GM18507 (cell line): ENCODE measurements around the gene SMIM14.
"Not testable (repeated sequence)": the region's sequence is repeated elsewhere in the genome, so short reads cannot be mapped to it uniquely, and the experiment has no call there.

Experiments
- DNase-seq: peaks from one replicate; pipeline ENCODE4 v3.0.0; 2011; ENCODE audit warnings: low read depth; ENCODE audit not compliant: insufficient read length; ENCODE audit errors: extremely low spot score
- FAIRE-seq: peaks from 2 replicates; lab custom pipeline; 2011; peaks lifted over from hg19 to GRCh38; lab: Jason Lieb, UNC

The SMIM14 gene

DNA sequence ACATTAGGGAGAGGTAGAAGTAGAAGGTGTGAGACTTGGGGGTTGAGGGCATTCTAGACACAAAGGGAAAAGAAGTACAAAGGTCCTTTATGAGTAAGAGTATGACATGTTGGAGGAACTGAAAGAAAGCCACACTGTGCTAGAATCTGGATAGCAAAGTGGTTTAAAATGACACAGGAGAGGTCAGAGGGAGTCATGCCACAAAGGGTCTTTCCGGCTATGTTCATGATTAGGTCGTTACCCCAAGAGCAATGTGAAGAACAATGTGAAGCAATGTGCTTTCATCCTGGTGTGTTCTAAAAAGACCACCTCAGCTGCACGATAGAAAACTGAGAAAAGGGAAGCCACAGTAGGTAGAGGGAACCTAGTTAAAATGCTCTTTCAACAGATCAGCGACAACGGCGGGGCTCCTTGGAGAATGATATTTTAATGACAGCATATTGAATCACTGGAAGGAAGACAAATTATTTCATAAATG lies 29.2 kb downstream of the SMIM14 start:
- DNase-seq (peak; percentile 44), FAIRE-seq (peak; percentile 99)

DNA sequence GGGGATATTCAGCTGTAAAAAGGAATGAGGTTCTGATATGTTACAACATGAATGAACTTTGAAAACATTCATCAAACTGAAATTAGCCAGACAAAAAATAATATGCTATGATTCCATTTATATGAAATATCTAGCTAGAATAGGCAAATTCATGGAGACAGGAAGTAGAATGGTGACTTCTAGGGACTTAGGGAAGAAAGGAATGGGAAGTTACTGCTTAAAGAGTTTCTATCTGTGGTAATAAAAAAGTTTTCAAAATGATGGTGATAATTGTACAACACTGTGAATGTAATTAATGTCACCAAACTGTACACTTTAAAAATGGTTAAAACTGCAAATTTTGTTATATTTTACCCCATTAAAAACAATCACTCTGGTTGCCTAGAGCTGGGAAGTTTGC lies 30.2 kb downstream of the SMIM14 start:
- DNase-seq (no peak), FAIRE-seq (no peak)

DNA sequence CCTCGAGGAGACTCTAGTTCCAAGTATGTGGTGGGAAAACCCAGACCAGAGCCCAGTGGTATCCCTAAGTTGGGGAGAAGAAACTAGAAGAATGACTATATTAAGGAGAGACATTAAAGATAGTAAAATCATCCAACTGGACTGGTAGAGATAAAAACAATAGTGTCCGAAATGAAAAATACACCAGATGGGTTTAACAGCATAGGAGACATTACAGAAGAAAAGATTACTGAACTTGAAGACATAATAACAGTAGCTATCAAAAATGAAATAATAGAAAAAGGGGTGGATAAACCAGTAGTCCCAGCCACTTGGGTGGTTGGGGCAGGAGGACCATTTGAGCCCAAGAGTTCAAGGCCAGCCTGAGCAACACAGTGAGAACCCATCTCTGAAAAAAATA lies 31.9 kb downstream of the SMIM14 start:
- no peak for FAIRE-seq

DNA sequence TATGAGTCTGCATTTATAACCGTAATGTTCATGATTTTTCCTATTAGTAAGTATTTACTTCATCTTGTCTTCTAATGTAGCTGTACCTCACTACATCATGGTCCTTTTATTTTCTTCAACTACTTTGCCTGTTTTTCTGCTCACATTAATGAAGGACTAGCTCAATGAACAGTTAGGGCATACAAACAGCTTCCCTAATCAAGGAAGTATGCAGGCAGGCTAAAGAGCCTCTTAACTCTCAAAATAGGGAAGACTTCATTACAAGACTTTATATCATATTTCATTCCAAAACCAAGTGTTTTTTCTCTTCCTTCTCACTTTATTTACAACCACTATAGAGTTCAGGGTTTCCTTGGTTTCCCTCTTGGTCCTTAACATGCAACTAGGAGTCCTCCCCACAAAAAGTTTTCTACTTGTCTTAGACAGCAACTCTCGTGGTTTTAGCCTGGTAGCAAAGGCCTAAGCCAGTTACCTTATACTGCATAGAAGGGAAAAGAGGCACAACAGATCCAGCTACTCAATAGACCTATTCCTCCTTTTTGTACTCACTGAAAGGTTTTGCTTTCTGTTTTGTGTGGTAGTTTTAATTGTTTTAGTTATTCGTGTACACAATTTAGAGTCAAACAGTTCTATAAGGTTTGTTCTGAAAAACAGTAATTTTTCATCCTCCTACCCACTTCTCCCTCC lies 40.8 kb downstream of the SMIM14 start:
- DNase-seq (no peak), FAIRE-seq (no peak)

More for the DNA sequence above, 31.9 kb downstream of the SMIM14 start:
- DNase-seq, result no peak

DNA sequence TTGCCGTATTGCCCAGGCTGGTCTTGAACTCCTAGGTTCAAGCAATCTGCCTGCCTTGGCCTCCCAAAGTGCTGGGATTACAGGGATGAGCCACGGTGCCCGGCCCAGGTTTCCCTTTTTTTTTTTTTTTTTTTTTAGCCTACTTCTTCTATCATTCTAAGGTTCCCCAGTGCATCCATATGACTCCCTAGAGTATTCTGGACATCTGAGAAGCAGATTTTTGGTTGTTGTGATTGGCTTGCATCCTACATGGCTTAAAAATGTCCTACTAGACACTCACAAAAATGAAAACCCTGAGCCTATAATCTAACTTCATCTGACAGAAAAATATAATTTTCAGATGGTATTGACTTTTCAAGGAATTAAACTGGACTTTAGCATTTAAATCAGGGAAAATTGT lies 41.7 kb downstream of the SMIM14 start:
- FAIRE-seq (no peak), DNase-seq (no peak)

DNA sequence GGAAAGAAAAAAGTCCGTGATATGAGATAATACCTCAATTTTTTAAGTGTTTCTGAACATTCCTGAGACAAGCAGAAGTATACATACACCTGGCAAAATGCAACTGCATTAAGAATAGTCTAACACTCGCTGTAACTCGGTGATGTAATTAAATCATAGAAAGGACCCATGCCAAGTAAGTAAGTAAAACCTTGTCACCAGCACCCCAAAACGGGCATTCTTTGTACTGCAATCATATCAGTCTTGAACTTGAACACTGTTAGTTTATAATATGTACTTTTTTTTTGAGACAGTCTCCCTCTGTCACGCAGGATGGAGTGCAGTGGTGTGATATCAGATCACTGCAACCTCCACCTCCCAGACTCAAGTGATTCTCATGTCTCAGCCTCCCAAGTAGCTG lies 47.4 kb downstream of the SMIM14 start:
- DNase-seq (no peak), FAIRE-seq (no peak)

DNA sequence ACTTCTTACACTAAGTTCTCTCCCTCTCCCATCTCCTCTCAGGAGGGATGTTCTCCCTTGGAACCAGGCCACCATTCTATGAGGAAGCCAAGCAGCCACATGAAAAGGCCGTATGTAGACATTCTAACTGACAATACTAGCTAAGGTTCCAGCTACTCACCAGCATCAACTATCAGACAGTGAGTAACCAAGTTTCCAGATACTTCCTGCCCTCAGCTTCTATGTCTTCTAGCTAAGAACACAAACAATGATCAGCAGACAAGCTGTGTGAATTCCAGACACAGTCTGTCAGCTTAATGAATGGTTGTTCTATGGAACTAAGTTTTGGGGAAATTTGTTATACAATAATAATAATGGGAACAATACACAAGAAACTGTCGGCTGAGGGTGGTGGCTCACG lies 50.8 kb downstream of the SMIM14 start:
- FAIRE-seq (no peak), DNase-seq (no peak)

DNA sequence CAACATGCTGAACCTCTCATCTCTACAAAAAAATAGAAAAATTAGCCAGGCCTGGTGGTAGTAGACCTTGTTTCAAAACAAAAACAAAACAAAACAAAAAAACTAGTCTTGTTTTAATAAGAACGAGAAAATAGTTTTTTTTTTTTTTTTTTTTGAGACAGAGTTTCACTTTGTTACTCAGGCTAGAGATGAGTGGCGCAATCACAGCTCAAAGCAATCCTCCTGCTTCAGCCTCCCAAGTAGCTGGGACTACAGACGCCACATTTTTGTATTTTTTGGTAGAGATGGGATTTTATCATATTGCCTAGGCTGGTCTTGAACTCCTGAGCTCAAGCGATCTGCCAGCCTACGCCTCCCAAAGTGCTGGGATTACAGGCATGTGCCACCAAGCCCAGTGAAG lies 63.7 kb downstream of the SMIM14 start:
- FAIRE-seq, result no peak
- DNase-seq, result no peak

DNA sequence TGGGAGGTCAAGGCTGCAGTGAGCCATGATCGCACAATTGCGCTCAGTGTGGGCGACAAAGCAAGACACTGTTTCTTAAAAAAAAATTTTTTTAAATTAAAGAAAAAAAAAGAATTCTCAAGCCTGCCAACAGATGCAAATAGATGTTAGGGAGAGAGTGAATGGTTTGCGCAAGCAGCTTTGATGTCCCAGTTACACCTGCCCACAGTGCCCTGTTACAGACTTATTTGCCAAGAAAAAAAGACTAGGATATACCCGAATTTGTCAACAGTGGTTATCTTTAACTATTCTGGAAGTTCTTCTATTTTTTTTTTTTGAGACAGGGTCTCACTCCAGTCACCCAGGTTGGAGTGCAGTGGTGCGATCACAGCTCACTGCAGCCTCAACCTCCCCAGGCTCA lies 67.2 kb downstream of the SMIM14 start:
- DNase-seq (no peak), FAIRE-seq (no peak)

DNA sequence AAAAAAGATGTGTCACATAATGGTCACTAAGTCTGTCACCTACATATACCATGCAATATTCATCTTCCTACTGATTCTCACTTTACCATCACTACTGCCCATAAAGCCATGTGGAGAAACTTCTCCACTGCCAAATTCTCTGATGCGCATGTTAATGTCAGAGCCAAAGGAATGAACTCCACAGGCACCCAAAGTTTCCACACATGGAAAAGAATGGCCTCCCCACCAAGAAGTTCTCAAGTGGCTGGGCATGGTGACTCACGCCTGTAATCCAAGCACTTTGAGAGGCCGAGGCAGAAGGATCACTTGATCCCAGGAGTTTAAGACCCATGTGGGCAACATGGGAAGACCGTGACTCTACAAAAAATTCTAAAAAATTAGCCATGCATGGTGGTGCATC lies 67.6 kb downstream of the SMIM14 start:
- DNase-seq (no peak), FAIRE-seq (no peak)

DNA sequence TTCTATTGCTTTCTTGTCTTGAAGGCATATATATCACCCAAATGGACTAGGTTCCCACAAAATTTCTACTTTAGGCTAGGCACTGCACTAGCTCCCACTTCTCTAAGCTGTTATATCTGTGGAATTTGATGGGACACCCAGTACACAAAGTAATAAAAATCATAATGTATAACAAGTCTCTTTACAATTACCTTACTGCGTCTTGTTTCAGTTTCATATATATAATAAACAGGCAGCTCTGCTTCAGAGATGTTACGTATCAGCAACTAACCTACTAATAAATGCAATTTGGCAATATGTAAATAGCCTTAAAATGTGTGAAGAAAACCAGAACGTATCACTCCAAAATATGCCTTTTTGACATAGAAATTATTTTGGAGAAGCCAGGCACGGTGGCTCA lies 69.5 kb downstream of the SMIM14 start:
- no peak for DNase-seq
- no peak for FAIRE-seq

DNA sequence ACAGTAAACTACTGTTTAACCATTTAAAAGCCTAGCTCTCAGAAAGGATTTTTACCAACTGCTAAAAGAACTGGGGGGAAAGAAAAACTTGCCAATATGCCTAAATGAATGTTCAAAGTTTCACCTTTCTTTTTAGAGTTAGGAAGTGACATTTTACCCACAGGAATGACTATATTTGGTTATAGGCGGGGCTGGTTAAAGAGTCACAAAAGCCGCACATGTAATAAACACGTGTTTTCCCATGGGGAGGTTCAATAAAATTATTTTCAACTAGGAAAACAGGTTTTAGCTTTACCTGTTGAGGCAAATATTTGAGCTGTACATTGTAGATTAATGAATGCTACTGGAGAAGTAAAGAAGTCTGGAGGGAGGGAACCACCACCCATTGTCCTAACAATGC lies 69.9 kb downstream of the SMIM14 start:
- peak; percentile 57 for FAIRE-seq
- DNase-seq, result peak; percentile 12

DNA sequence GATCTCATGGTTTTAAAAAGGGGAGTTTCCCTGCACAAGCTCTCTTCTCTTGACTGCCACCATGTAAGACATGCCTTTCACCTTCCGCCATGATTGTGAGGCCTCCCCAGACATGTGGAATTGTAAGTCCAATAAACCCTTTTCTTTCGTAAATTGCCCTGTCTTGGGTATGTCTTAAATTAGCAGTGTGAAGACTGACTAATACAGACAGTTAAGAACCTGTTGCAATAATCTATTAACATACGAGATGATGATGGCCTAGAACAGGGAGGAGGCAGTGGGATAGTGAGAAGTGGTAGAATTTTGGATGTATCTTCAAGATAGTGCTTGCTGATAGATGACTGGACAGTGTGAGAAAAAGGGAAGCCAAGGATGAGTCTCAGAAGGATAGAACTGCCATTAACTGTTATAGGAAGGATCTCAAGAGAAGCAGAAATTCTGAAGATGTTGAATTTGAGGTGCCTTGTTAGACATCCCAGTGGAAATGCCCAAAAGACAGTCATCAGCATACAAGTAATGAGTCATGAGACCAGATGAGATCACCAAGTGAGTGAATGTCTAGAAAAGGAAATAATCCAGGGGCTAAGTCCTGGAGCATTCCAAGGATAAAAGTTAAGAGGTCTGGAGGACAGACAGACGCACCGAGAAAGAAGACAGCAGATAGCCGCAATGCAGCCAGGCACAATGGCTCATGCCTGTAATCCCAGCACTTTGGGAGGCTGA lies 72.6 kb downstream of the SMIM14 start:
- no peak for FAIRE-seq

DNA sequence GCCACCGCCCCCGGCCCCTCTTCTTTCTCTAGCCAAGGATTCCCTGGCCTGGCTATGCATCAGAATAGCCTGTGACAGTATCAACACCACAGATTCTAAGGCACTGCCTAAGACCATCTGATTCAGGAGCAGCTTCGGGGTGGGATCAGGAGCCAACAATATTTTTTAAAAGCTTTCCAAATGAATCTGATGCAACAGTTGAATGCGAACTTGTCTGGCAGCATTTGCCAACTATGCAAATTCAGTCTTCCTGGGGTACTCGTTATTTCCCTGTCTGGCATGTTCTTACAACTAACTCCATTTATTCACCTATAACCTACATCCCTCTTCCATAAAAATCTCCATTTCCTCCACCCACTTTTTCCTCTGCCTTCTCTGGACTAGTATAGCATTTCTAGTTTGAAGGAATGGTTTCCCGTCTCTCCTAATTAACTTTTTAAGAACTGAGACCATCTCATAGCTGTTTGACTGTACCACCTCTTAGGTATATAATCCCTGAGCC lies 75.3 kb downstream of the SMIM14 start:
- DNase-seq (no peak), FAIRE-seq (no peak)

More for the DNA sequence above, 72.6 kb downstream of the SMIM14 start:
- DNase-seq, result no peak

DNA sequence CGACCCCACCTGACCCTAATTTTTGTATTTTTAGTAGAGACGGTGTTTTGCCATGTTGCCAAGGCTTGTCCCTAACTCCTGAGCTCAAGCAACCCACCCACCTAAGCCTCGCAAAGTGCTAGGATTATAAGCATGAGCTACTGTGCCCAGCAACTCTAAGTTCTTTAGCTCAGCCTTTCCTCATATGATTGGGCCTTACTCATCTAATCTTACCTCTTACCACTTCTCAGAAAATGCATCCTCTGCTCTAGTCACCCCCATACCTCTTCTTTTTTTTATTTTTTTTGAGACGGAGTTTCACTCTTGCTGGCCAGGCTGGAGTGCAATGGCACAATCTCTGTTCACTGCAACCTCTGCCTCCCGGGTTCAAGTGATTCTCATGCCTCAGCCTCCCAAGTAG lies 75.9 kb downstream of the SMIM14 start:
- DNase-seq, result no peak
- no peak for FAIRE-seq

DNA sequence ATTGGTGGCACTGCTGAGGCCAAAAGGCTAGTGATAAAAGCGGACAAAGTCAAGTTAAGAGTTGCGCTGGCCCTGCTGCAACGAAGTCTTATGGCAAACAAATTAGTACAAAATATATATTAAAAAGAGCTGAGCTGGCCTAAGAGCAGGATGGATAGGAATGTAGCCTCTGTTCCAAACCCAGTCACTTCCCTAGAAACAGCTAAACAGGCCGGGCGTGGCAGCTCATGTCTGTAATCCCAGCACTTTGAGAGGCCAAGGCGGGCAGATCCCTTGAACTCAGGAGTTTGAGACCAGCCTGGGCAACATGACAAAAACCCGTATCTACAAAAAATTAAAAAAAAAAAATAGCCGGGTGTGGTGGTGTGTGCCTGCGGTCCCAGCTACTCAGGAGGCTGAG lies 79.0 kb downstream of the SMIM14 start:
- FAIRE-seq (no peak), DNase-seq (no peak)

DNA sequence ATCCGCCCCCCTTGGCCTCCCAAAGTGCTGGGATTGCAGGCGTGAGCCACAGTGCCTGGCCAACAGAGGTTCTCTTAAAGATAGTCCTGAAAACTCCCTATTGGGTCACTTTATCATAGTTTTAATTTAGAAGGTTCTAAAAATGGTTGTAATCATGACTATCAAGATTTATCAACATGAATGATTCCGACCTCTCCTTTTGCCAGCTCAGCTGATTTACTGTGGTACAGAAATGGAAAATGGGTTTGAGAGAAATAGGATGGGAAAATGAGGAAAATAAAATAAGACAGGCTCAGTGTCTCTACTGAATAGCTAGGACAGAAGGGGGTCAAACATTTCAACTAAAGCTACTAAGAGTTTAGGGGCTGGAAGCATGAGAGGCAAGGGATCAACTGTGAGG lies 83.2 kb downstream of the SMIM14 start:
- no peak for FAIRE-seq

DNA sequence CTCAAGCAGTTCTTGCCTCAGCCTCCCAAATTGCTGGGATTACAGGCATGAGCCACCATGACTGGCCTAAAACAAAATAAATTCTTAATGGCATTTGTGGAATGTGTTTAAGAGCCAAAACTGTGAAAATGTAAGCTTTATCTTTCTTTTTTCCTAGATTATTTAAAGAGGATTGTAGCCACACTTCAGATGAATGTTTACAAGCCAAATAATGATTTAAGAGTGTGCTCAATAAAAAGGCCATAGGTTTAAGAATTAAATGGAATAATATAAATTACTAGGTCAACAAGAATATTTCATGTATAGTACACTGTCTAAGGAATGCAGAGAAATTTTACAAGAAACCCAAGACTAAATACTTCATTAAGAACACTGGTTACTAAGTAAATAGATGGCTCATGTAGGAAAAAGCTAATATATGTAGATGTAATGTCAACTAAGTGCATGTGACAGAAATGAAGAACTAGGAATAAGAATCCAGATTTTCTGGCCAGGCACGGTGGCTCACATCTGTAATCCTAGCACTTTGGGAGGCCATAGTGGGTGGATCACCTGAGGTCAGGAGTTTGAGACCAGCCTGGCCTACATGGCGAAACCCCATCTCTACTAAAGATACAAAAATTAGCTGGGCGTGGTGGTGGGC lies 90.1 kb downstream of the SMIM14 start:
- no peak for DNase-seq
- FAIRE-seq, result no peak

More for the DNA sequence above, 83.2 kb downstream of the SMIM14 start:
- no peak for DNase-seq

DNA sequence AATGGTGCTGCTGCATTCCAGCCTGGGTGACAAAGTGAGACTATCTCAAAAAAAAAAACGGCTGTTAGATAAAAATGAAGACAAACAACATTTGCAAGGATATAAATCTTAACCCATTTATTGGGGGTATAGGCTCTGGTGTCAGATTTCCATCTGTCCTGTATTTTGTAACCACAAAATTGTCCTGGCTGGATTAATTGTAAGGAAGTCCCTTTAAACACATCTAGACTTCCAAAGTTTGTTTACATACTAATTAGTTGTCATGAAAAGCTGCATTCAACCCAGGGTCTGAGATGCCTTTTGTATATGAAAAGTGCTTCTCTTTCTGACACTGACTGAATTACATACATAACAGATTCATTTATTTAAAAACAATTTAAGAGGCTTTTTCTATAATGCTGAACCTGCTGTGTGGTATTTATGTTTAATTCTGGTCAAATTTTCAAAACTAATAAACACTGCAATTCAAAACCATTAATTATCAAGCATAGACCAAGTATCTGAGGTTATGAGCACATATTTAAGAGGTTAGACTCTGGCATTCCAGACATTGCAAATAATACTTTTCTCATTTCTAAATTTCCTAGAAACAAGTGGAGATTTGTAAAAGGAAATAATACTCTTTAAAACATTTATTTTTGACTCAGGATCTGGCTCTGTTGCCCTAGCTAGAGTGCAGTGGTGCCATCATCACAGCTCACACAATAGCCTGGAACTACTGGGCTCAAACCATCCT lies 93.9 kb downstream of the SMIM14 start:
- DNase-seq, result no peak

DNA sequence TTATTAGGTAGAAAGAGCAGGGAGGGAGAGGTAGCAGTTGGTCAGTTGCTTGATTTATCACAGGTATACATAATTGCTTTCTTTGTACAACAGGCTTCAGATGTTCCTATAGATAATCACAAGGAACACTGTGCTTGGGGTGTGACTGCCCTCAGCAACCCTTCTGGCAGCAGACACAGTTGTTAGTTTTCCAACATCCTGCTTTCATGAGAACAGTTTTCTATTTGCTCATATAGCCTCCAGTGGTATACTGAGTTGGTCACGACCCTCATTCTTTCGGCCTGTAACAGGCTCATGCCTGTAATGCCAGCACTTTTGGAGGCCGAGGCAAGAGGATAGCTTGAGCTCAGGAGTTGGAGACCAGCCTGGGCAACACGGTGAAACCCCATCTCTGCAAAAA lies 94.6 kb downstream of the SMIM14 start:
- not testable (repeated sequence) for DNase-seq, FAIRE-seq

More for the DNA sequence above, 93.9 kb downstream of the SMIM14 start:
- no peak for FAIRE-seq
